GM18867 (cell line): ENCODE results near the gene BRD3.

ENCODE experiments used
- ATAC-seq: cut with Tn5 transposase; IDR thresholded peaks from one replicate; pipeline ENCODE4 v1.9.1; 2021; ENCODE audit warnings: mild to moderate bottlenecking, moderate library complexity; ENCODE audit not compliant: unreplicated experiment

BRD3 gene

GRCh38 chr9:133981589-133981957 is 86.3 kb downstream of the BRD3 start:
- ATAC-seq: no peak

GRCh38 chr9:133980864-133981588 is 86.8 kb downstream of the BRD3 start:
- ATAC-seq: no peak
